Upper lobe of left lung (tissue), 4 donors: Measurements from ENCODE around the gene PALS1.

ENCODE experiments used
- EP300 ChIP-seq, 4 donors: sonication (generic); formaldehyde crosslinking; IDR thresholded peaks; one replicate each; pipeline ENCODE4 v1.5.1; 2017; ENCODE audit warnings: antibody characterized with exemption in 4 of 4, control low read depth in 2 of 4
- POLR2A ChIP-seq, 4 donors: fragments of 450-650 bp; IDR thresholded peaks; one replicate each; pipeline ENCODE4 v1.5.1; 2016 to 2017; ENCODE audit warnings: antibody characterized with exemption in 4 of 4, mild to moderate bottlenecking in 2 of 4
- POLR2AphosphoS5 ChIP-seq, 2 donors: sonication (generic); formaldehyde crosslinking; IDR thresholded peaks; one replicate each; pipeline ENCODE4 v1.5.1; 2017; ENCODE audit warnings: antibody characterized with exemption in 2 of 2
- TF ChIP-seq, protein P1 (sequence below), 6 experiments: fragments of 450-650 bp in 4 of 6; fragments of 200-600 bp in 2 of 6; sonication (generic) in 2 of 6; IDR thresholded peaks; one replicate each; pipeline ENCODE4 v1.5.1; 2016 to 2019; ENCODE audit warnings: antibody characterized with exemption in 6 of 6

DNA sequence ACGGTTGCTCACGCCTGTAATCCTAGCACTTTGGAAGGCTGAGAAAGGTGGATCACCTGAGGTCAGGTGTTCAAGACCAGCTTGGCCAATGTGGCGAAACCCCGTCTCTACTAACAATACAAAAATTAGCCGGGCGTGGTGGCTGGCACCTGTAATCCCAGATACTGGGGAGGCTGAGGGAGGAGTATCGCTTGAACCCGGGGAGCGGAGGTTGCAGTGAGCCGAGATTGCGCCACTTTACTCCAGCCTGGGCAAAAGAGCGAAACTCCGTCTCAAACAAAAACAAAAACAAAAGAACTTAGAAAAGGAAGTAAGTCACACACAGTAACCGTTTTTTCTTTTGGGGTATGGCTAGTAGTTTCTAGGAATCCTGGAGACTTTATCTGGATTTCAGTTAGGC lies 1.7 kb upstream of the PALS1 start:
- TF ChIP-seq, protein P1, sequence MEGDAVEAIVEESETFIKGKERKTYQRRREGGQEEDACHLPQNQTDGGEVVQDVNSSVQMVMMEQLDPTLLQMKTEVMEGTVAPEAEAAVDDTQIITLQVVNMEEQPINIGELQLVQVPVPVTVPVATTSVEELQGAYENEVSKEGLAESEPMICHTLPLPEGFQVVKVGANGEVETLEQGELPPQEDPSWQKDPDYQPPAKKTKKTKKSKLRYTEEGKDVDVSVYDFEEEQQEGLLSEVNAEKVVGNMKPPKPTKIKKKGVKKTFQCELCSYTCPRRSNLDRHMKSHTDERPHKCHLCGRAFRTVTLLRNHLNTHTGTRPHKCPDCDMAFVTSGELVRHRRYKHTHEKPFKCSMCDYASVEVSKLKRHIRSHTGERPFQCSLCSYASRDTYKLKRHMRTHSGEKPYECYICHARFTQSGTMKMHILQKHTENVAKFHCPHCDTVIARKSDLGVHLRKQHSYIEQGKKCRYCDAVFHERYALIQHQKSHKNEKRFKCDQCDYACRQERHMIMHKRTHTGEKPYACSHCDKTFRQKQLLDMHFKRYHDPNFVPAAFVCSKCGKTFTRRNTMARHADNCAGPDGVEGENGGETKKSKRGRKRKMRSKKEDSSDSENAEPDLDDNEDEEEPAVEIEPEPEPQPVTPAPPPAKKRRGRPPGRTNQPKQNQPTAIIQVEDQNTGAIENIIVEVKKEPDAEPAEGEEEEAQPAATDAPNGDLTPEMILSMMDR (IDR thresholded peaks at IDR 0.05): no peak
- TF ChIP-seq POLR2AphosphoS5 (IDR thresholded peaks at IDR 0.05) (no peak), EP300 (IDR thresholded peaks at IDR 0.05) (no peak), POLR2A (IDR thresholded peaks at IDR 0.05) (no peak)
